Prostate gland (tissue), 2 donors: ENCODE measurements around the gene NTRK2. TPM values are rescaled to one million over a fixed set of nuclear protein-coding genes. Genes with fewer than 3 reads are reported as not detected.
A peak's percentile ranks its signal among the peaks of the same experiment; 100 is the strongest.

Experiments used
- DNase-seq: peaks from one replicate; pipeline ENCODE4 v3.0.0-alpha.2; 2019; ENCODE audit warnings: low spot score
- H3K27ac ChIP-seq, 2 donors: fragments of 200-600 bp; sonication (generic); 2 replicates each; pipeline ENCODE4 v1.5.1; 2017 to 2019
- H3K27me3 ChIP-seq: fragments of 200-600 bp; sonication (generic); replicated peaks from 2 replicates; pipeline ENCODE4 v1.5.1; 2019; ENCODE audit not compliant: insufficient read depth
- H3K36me3 ChIP-seq, 2 donors: fragments of 200-600 bp; sonication (generic); 1 replicate in 1 of 2; 2 replicates in 1 of 2; pipeline versions ENCODE4 v1.5.1 to v1.8.1; 2017 to 2019
- H3K4me1 ChIP-seq: fragments of 200-600 bp; sonication (generic); replicated peaks from 2 replicates; pipeline ENCODE4 v1.5.1; 2019
- H3K4me3 ChIP-seq, 2 donors: fragments of 200-600 bp; sonication (generic); 2 replicates each; pipeline ENCODE4 v1.5.1; 2017 to 2019
- H3K9me3 ChIP-seq: fragments of 200-600 bp; sonication (generic); 2 replicates; pipeline ENCODE4 v1.5.1; 2017
- CTCF ChIP-seq, 4 experiments: fragments of 200-600 bp in 2 of 4; fragments of 450-650 bp in 2 of 4; sonication (generic) in 2 of 4; IDR thresholded peaks; 1 replicate in 3 of 4; 2 replicates in 1 of 4; pipeline ENCODE4 v1.5.1; 2016 to 2019; ENCODE audit warnings: antibody characterized with exemption in 4 of 4, mild to moderate bottlenecking in 2 of 4, moderate library complexity in 2 of 4
- POLR2A ChIP-seq: fragments of 450-650 bp; IDR thresholded peaks from one replicate; pipeline ENCODE4 v1.6.1; 2016; ENCODE audit warnings: antibody characterized with exemption, mild to moderate bottlenecking
- POLR2AphosphoS5 ChIP-seq: sonication (generic); formaldehyde crosslinking; IDR thresholded peaks from one replicate; pipeline ENCODE4 v1.6.1; 2017; ENCODE audit warnings: antibody characterized with exemption
- WGBS: methylation state at CpG from one replicate; pipeline ENCODE4 v1.1.5; 2018; 5-methylcytosine and 5-hydroxymethylcytosine counted together
- intact Hi-C: fragments of 100-400 bp; cut with DNase I; formaldehyde crosslinking; loops from one replicate; pipeline ENCODE4 v1.14.2; 2022
- total RNA-seq, 2 donors: library from RNA; depleted of rRNA; stranded (reverse); fragments of >200 nt; gene quantifications; one replicate each; pipeline ENCODE4 v1.1.0, GENCODE V29; 2016

The NTRK2 gene
- total RNA-seq, 2 donors from 2014 or later, result 2.3 to 11.1 TPM

GRCh38 chr9:84778570-84778969 is 109.0 kb downstream of the NTRK2 start:
- TF ChIP-seq POLR2AphosphoS5, result no peak
- no peak for TF ChIP-seq CTCF (IDR thresholded peaks at IDR 0.05)
- no peak for TF ChIP-seq POLR2A
- no peaks in the 10 kb centered on the region for H3K36me3 ChIP-seq
- no peak overlapping the region for H3K27ac ChIP-seq
- H3K9me3 ChIP-seq, result no peaks in the 10 kb centered on the region
- no peaks in the 10 kb centered on the region for H3K4me1 ChIP-seq
- H3K27me3 ChIP-seq, result no peaks in the 10 kb centered on the region
- no peak overlapping the region for H3K4me3 ChIP-seq
- 78% methylated on average over 5 of the region's 5 CpGs for WGBS
- DNase-seq, result no peak
- intact Hi-C loops, result no loop called here

- H3K27me3 ChIP-seq, result no peaks in the 10 kb centered on the region
- TF ChIP-seq CTCF (IDR thresholded peaks at IDR 0.05) (no peak), POLR2A (no peak), POLR2AphosphoS5 (no peak)
- intact Hi-C loops, result loop anchor here (10.0 kb wide), 1 partner anchor 95 kb away; no protein-coding TSS in a partner anchor
- no peaks in the 10 kb centered on the region for H3K9me3 ChIP-seq
- 88% methylated on average over 3 of the region's 3 CpGs for WGBS
- H3K4me1 ChIP-seq, result no peaks in the 10 kb centered on the region
- H3K4me3 ChIP-seq, result no peak overlapping the region
- no peak for DNase-seq
- H3K27ac ChIP-seq, result no peak overlapping the region
- H3K36me3 ChIP-seq, result no peaks in the 10 kb centered on the region
Observed at GRCh38 chr9:84779883-84780282, 110.4 kb downstream of the NTRK2 start.

- no peak for TF ChIP-seq POLR2A
- no peaks in the 10 kb centered on the region for H3K27me3 ChIP-seq
- H3K9me3 ChIP-seq, result no peaks in the 10 kb centered on the region
- DNase-seq, result no peak
- no peak overlapping the region for H3K4me3 ChIP-seq
- WGBS, result 86% methylated on average over 5 of the region's 5 CpGs
- no peak overlapping the region for H3K27ac ChIP-seq
- no peaks in the 10 kb centered on the region for H3K36me3 ChIP-seq
- intact Hi-C loops, result loop anchor here (10.0 kb wide), 1 partner anchor 96 kb away; no protein-coding TSS in a partner anchor
- no peaks in the 10 kb centered on the region for H3K4me1 ChIP-seq
Observed at GRCh38 chr9:84780385-84780784, 110.9 kb downstream of the NTRK2 start.

- Histone ChIP-seq H3K27me3 (no peaks in the 10 kb centered on the region), H3K4me3 (no peak overlapping the region), H3K36me3 (no peaks in the 10 kb centered on the region), H3K9me3 (no peaks in the 10 kb centered on the region), H3K27ac (no peak overlapping the region), H3K4me1 (no peaks in the 10 kb centered on the region)
- intact Hi-C loops, result loop anchor here (10.0 kb wide), 1 partner anchor 97 kb away; no protein-coding TSS in a partner anchor
- TF ChIP-seq CTCF (IDR thresholded peaks at IDR 0.05) (peak; percentile 18 to 45 (median 36)), POLR2AphosphoS5 (no peak), POLR2A (no peak)
- no peak for DNase-seq
- 32% methylated on average over 2 of the region's 2 CpGs for WGBS
Observed at GRCh38 chr9:84781458-84781857, 111.9 kb downstream of the NTRK2 start.

GRCh38 chr9:84781931-84782866 is 112.7 kb downstream of the NTRK2 start:
- no peaks in the 10 kb centered on the region for H3K9me3 ChIP-seq
- no peak for DNase-seq
- H3K27me3 ChIP-seq, result no peaks in the 10 kb centered on the region
- intact Hi-C loops, result loop anchor here (10.0 kb wide), 1 partner anchor 97 kb away; no protein-coding TSS in a partner anchor
- H3K36me3 ChIP-seq, result no peaks in the 10 kb centered on the region
- no peak overlapping the region for H3K27ac ChIP-seq
- 70% methylated on average over 11 of the region's 11 CpGs for WGBS
- H3K4me3 ChIP-seq, result no peak overlapping the region
- no peak for TF ChIP-seq POLR2AphosphoS5
- TF ChIP-seq CTCF (IDR thresholded peaks at IDR 0.05), result no peak
- no peak for TF ChIP-seq POLR2A
- H3K4me1 ChIP-seq, result no peaks in the 10 kb centered on the region
